ENCODE results near the gene EPHA3.

EPHA3 gene

GRCh38 chr3:89061259-89061658 is 46.2 kb upstream of the EPHA3 start:
- H3K27me3 ChIP-seq (ENCODE audit: insufficient read depth, poor library complexity, severe bottlenecking) = no peaks in the 10 kb centered on the region
- TF ChIP-seq POLR2AphosphoS5 (IDR thresholded peaks at IDR 0.05; ENCODE audit: low read depth) (no peak), GABPA (IDR thresholded peaks at IDR 0.05; ENCODE audit: low read depth) (no peak), CTCF (IDR thresholded peaks at IDR 0.05; ENCODE audit: insufficient read depth, low read length) (no peak), REST (IDR thresholded peaks at IDR 0.05; ENCODE audit: insufficient replicate concordance, low read depth) (no peak), SPI1 (IDR thresholded peaks at IDR 0.05; ENCODE audit: borderline replicate concordance, low read depth) (no peak)
- no peak for DNase-seq (ENCODE audit: low read depth in 1 of 2, low spot score in 1 of 2)
- no peak overlapping the region for H3K27ac ChIP-seq (replicated peaks)
- no peak overlapping the region for H3K4me3 ChIP-seq (replicated peaks; ENCODE audit: insufficient read depth, low read length)

GRCh38 chr3:89067736-89068135 is 39.7 kb upstream of the EPHA3 start:
- H3K4me3 ChIP-seq (replicated peaks; ENCODE audit: insufficient read depth, low read length) = no peak overlapping the region
- no peak for TF ChIP-seq GABPA (IDR thresholded peaks at IDR 0.05; ENCODE audit: low read depth)
- TF ChIP-seq SPI1 (IDR thresholded peaks at IDR 0.05; ENCODE audit: borderline replicate concordance, low read depth) = no peak
- no peak for TF ChIP-seq POLR2AphosphoS5 (IDR thresholded peaks at IDR 0.05; ENCODE audit: low read depth)
- TF ChIP-seq REST (IDR thresholded peaks at IDR 0.05; ENCODE audit: insufficient replicate concordance, low read depth) = no peak
- TF ChIP-seq CTCF (IDR thresholded peaks at IDR 0.05; ENCODE audit: insufficient read depth, low read length) = no peak
- DNase-seq (ENCODE audit: low read depth in 1 of 2, low spot score in 1 of 2) = no peak
- no peaks in the 10 kb centered on the region for H3K27me3 ChIP-seq (ENCODE audit: insufficient read depth, poor library complexity, severe bottlenecking)
- no peak overlapping the region for H3K27ac ChIP-seq (replicated peaks)

GRCh38 chr3:89072642-89073041 is 34.8 kb upstream of the EPHA3 start:
- Histone ChIP-seq H3K4me3 (replicated peaks; ENCODE audit: insufficient read depth, low read length) (no peak overlapping the region), H3K27ac (replicated peaks) (no peak overlapping the region), H3K27me3 (ENCODE audit: insufficient read depth, poor library complexity, severe bottlenecking) (no peaks in the 10 kb centered on the region)
- DNase-seq (ENCODE audit: low read depth in 1 of 2, low spot score in 1 of 2) = no peak
- TF ChIP-seq REST (IDR thresholded peaks at IDR 0.05; ENCODE audit: insufficient replicate concordance, low read depth) = no peak

DNA sequence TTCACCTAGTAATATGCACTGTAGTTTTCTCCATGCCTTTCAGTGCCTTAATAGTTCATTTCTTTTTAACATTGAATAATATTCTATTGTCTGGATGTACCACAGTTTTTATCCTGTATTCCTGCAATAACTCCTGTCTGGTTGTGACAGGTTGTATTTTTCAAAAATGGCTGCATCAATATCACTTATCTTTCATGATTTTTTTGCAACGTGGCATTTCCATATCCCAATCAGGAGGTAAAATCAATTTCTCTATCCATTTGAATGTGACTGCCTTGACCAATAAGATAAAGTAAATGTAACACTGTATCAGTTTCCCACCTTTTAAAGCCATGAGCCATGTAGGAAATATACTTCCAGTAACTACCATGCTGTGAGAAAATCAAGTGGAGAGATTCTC is 27.5 kb upstream of the EPHA3 start:
- H3K27ac ChIP-seq (replicated peaks) = no peak overlapping the region
- TF ChIP-seq SPI1 (IDR thresholded peaks at IDR 0.05; ENCODE audit: borderline replicate concordance, low read depth) (no peak), CTCF (IDR thresholded peaks at IDR 0.05; ENCODE audit: insufficient read depth, low read length) (no peak), GABPA (IDR thresholded peaks at IDR 0.05; ENCODE audit: low read depth) (no peak), POLR2AphosphoS5 (IDR thresholded peaks at IDR 0.05; ENCODE audit: low read depth) (no peak), REST (IDR thresholded peaks at IDR 0.05; ENCODE audit: insufficient replicate concordance, low read depth) (no peak)
- no peaks in the 10 kb centered on the region for H3K27me3 ChIP-seq (ENCODE audit: insufficient read depth, poor library complexity, severe bottlenecking)
- DNase-seq (ENCODE audit: low read depth in 1 of 2, low spot score in 1 of 2) = no peak
- H3K4me3 ChIP-seq (replicated peaks; ENCODE audit: insufficient read depth, low read length) = no peak overlapping the region

All from HL-60 (cell line).